GM18508 (cell line): Measurements from ENCODE around the gene ASAP2.
"Not testable (repeated sequence)": the region's sequence is repeated elsewhere in the genome, so short reads cannot be mapped to it uniquely, and the experiment has no call there.

Source experiments
- ATAC-seq: cut with Tn5 transposase; IDR thresholded peaks from one replicate; pipeline ENCODE4 v1.9.1; 2021; ENCODE audit warnings: moderate number of reproducible peaks; ENCODE audit not compliant: insufficient read depth, unreplicated experiment

Gene ASAP2

GRCh38 chr2:9249020-9249800 lies 42.6 kb downstream of the ASAP2 start:
- no peak for ATAC-seq

DNA sequence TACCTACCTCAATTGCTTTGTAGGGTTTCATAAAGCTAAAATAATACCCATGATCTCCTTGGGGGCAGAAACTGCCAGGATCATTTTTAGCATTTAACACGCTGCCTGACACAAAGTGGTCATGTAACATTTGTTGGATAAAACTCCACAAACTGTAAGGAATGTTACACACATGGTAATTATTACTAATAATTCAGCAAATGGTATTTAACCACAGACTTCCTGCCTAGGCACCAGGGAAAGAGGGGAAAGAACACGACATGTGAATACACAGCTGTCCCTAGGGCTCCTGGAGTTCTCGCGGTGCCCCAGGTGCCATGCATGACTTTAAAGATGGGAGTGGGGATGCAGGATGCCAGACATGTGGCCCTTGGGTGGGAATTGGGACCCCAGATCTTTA lies 43.5 kb downstream of the ASAP2 start:
- ATAC-seq: no peak

GRCh38 chr2:9250498-9251153 lies 44.0 kb downstream of the ASAP2 start:
- ATAC-seq: no peak

DNA sequence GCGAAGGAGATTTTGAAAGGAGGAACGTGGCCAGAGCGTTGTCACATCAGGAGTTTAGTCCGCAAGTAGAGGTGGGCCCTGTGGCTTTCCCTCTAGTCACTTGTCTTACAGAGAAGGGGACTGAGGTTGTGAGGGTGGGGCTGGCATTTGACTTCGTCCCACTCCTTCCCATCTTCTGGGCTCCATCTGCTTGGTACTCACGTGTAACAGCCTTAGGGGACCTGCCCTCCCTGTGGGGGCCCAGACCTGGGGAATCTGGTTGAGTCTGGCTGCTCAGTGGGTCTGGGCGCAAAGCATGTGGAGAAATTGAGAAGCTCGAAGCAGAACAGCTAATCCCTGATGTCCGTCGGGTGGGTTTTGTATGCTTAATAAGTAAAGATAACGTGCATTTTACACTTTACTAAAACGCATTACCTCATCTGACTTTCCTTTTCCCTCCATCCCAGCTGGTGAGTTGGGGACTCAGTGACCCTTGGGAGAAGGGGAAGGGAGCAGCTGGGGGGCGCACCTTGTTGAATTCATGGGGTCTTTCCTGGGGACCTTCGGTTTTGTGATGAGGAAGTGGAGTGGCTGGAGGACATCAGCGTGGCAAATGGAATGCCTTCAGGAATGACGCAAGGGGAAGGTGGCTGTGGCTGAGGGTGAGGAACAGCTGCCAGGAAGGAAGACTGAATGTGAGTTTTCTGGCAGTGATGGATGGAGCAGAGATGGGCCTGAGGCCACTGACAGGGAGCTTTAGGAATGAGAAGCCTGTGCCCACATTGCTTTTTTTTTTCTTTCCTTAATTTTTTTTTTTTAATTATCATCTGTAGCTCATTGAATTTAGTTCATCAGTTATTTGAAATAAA lies 44.8 kb downstream of the ASAP2 start:
- ATAC-seq: no peak

DNA sequence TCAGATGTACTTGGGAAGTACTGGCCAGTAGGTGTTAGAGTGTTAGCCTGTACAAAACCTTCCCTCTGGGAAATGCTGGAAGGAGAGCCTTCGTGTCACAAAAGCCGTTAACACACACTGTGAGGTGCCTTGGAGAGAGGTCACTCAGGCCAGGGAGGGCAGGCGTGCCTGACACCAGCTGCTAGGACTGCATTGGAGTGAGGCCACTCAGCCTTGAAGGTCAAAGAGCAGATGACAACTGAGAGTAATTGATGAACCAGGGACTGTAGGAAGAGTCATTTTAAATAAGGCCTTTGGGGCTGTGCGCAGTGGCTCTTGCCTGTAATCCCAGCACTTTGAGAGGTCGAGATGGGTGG lies 45.4 kb downstream of the ASAP2 start:
- ATAC-seq: no peak

DNA sequence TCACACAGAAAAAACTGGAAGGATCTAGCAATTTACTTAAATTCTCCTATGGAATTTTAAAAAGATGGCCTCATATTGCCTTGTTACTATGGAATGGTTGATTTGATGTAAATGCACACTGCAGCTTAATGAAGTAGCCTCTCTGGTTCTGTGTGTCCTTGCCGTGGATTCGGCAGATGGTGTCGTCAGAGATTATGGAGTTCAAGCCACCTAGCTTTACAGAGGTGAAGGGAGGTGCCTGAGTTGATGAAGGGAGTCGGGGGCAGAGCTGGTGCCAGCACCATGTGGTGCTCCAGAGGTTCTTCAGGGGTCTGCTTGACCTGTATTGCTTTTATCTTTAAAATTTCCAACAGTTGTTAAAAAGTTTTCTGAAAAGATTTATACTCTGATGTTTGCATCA lies 48.8 kb downstream of the ASAP2 start:
- no peak for ATAC-seq

DNA sequence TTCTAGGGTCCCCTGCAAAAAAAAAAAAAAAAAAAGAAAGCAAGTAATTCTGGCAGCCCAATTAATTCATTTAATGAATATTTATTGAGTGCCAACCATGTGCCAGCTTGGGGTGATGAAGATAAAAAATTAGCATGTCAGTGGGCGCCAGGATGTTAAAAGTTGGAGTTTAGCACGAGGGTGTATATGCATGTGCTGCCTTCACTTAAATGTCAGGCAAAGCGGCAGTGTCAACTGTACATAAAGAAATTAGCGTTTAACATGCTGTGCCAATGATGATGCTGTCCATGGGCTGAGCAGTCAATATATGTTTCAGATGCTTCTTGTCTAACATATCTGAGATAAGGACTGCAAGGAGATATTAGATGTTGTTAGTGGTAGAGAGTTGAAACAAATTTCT lies 49.5 kb downstream of the ASAP2 start:
- no peak for ATAC-seq

GRCh38 chr2:9256570-9257043 lies 50.0 kb downstream of the ASAP2 start:
- no peak for ATAC-seq

DNA sequence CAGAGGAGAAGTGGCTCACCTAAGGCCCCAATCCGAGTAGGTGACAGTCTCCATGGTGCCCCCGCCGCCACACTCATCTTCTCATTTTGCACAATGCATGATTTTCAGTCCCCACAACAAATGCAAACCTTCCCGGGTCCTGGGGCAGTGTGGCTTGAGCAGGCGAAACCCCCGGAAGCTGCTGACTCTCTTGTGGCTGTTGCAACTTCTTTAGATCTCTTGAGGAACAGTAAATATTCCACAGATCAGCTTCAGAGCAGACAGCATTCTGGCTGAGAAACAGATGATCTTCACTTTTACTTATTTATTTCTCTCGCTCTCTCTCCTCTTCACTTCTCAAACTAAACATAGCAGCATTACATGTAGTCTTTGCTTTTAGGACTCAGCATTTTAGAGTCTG lies 51.9 kb downstream of the ASAP2 start:
- ATAC-seq: no peak

- ATAC-seq: no peak
Measured at GRCh38 chr2:9258953-9259399, 52.4 kb downstream of the ASAP2 start.

DNA sequence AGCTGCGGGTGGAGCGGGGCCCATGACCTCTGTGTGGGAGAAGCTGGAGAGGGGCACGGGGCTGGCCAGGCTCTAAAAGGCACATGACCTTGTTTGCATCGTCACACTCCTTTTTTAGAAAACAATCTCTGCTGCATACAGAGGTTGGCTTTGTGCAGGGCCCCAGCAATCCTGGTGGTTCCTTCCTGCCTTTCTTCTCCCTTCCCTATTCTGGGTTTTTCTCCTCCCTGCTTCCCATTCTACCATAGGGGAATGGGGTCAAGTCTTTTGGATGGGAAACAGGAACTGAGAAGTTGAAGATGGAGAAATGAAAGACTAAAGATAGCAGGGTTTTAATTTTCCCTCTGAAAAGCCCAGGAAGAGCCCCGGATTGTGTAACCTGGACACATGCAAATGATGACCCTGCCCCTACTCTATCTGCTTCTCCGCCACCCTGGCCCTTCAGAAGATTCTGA lies 53.9 kb downstream of the ASAP2 start:
- no peak for ATAC-seq

DNA sequence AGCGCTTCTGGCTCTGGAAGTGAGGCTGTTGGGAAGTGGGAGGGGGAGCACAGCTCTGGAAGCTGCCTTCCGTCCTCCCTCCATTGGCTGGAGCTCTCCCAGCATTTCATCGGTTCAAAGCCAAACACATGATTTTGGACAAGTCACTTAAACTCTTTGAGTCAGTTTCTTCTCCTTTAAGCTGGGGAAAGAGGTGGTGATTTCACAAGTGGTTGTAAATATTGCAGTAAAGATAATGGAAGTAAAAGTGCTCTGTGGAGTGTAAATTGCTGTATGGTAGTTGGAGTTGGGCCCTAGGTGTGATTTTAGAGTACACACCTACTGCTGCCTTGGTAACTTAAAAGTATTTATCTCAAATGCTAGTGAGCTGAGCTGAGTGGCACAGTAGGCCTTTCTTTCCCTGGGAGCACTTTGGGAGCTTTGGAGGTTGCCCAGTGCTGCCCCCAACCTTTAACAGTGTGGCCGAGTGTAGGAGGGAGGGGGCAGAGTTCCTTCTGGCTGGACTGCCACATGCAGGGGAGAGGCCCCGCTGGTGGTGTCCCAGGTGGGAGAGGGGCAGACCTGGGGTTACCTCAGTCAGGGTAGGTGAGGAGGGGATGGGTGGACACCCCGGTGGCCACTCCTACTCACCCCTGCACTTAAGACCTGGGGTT lies 54.7 kb downstream of the ASAP2 start:
- no peak for ATAC-seq

DNA sequence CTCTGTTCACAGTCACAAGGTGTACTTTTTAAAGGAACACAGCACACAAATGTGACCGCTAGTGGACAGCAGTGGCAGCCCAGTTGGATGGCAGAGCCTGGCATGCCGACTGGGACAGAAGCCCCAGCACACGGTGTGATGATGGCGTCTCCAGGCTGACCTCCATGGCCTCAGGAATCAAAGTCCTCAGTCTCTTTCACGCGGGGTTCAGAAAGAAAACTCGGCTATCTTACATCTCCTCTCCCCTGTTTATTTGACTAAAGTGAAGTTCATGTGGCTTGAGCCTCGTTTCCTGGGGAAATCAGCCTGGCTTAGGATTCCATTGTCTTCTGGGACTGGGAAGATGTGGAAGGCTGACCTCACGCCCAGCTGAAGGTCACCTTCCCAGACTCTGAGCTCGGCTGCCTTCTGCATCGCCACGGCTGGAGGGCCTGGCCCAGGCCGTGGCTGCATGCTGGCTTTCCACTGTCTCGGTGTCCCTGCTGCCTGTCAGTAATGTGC lies 56.1 kb downstream of the ASAP2 start:
- no peak for ATAC-seq

- no peak for ATAC-seq
Measured at GRCh38 chr2:9263428-9263827, 56.8 kb downstream of the ASAP2 start.

DNA sequence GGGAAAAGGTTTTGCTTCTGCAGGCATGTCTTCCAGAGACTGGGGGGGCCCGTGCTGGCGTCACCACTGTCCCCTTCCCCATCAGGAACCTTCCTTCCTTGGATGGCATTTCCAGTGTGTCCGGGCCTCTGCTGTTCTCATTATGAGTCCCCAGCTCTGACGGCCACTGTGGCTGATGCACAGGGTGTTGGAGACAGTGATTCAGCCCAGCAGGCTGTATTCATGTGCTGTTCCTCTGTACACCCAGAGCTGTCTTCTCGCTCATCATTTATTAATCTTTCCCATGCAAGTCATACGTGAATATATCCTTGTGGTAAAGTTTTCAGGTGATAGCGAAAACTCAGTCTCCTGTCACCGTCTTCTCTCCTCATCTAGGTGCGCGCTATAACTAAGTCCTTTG lies 57.7 kb downstream of the ASAP2 start:
- no peak for ATAC-seq

DNA sequence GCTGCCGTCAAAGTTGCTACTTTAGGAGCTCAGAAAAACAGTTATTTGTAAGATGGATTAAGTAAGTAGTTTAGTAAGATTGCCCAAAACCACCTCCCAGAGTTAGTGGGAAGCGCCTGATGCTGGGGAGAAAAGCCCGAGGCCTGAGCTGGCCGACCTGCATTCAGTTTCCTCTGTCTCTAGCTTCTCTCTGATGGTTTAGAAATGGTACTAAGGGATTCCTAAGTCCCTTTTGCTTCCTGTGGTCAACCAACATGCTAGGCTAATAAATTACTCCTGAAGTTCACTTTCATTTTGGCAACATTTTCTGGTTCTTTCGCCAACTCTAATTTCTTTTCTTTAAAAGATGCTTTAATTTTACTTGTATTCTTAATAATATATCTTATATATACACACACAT lies 60.1 kb downstream of the ASAP2 start:
- ATAC-seq: no peak

DNA sequence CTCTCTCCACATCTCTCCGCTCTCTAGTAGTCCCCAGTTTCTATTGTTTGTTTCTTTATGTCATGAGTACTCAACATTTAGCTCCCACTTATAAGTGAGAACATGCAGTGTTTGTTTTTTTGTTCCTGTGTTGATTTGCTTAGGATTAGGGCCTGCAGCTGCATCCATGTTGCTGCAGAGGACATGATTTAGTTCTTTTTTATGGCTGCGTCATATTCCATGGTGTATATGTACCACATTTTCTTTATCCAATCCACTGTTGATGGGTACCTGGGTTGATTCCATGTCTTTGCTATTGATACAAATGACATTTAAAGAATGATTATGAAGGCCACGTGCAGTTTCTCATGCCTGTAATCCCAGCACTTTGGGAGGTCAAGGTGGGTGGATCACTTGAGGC lies 60.7 kb downstream of the ASAP2 start:
- ATAC-seq: not testable (repeated sequence)

GRCh38 chr2:9268301-9269080 lies 61.9 kb downstream of the ASAP2 start:
- ATAC-seq: no peak

DNA sequence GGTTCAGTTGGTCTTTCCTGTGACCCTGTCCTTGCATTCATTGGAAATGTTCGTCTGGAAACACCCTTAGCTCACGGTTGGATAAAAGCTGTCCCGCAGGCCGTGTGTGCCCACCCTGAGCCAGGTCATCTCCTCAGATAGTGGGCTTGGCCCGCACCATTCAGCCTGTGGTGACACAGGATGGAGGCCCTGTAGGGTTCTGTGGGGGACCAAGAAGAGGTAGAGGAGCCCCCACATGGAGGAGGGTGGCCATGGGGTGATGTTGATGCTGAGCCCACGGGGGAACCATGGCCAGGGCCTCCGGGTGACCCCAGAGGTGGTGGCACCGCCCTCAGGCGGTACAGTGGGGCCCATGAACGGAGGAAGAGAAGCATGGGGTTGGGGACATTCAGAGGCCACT lies 62.7 kb downstream of the ASAP2 start:
- no peak for ATAC-seq
